Transverse colon (tissue), 4 donors: ENCODE results near the gene CDX1. TPM values are rescaled to one million over a fixed set of nuclear protein-coding genes. Genes with fewer than 3 reads are reported as not detected.

Source experiments
- DNase-seq: peaks from one replicate; pipeline ENCODE4 v3.0.0-alpha.2; 2019
- H3K27ac ChIP-seq, 4 donors: fragments of 200-600 bp; sonication (generic); 2 replicates each; pipeline ENCODE4 v1.5.1; 2016 to 2018; ENCODE audit warnings: inconsistent platforms in 4 of 4
- H3K27me3 ChIP-seq: fragments of 200-600 bp; sonication (generic); 2 replicates; pipeline ENCODE4 v1.5.1; 2017; ENCODE audit warnings: inconsistent platforms
- H3K36me3 ChIP-seq, 4 donors: fragments of 200-600 bp; sonication (generic); 2 replicates each; pipeline ENCODE4 v1.5.1; 2017 to 2019; ENCODE audit warnings: inconsistent platforms in 4 of 4
- H3K4me1 ChIP-seq, 4 donors: fragments of 200-600 bp; sonication (generic); 2 replicates each; pipeline ENCODE4 v1.5.1; 2017 to 2020; ENCODE audit warnings: inconsistent platforms in 4 of 4
- H3K4me3 ChIP-seq, 4 donors: fragments of 200-600 bp; sonication (generic); 1 replicate in 1 of 4; 2 replicates in 3 of 4; pipeline versions ENCODE4 v1.5.1 to v1.6.1; 2017 to 2019; ENCODE audit warnings: inconsistent platforms in 4 of 4
- H3K9me3 ChIP-seq, 2 donors: fragments of 200-600 bp; sonication (generic); 2 replicates each; pipeline ENCODE4 v1.5.1; 2017 to 2019; ENCODE audit warnings: inconsistent platforms in 2 of 2
- EP300 ChIP-seq: sonication (generic); formaldehyde crosslinking; IDR thresholded peaks from one replicate; pipeline ENCODE4 v1.6.1; 2017; ENCODE audit warnings: antibody characterized with exemption, low read depth
- POLR2A ChIP-seq: fragments of 450-650 bp; IDR thresholded peaks from one replicate; pipeline ENCODE4 v1.6.1; 2016; ENCODE audit warnings: antibody characterized with exemption, mild to moderate bottlenecking, moderate library complexity
- POLR2AphosphoS5 ChIP-seq, 3 donors: sonication (generic); formaldehyde crosslinking; IDR thresholded peaks; one replicate each; pipeline ENCODE4 v1.6.1; 2016; ENCODE audit warnings: antibody characterized with exemption in 3 of 3
- WGBS, 2 donors: methylation state at CpG; one replicate each; pipeline ENCODE4 v1.1.5; 2018; ENCODE audit warnings: low coverage in 1 of 2; 5-methylcytosine and 5-hydroxymethylcytosine counted together
- in situ Hi-C, 4 donors: fragments of 200-750 bp; cut with MboI; loops; one replicate each; pipeline versions ENCODE4 v1.15.0 to v1.15.1; 2017; ENCODE audit warnings: low sequenced_read_pairs in 3 of 4, low pct_ligation_motif_present in 1 of 4, low pct_unique_long_range_greater_than_20kb in 1 of 4
- intact Hi-C: fragments of 100-400 bp; cut with DNase I; formaldehyde crosslinking; loops from one replicate; pipeline ENCODE4 v1.15.1; 2023; ENCODE audit warnings: low total_unique reads
- total RNA-seq, 4 donors: library from RNA; depleted of rRNA; stranded (reverse); fragments of >200 nt; gene quantifications; one replicate each; pipeline ENCODE4 v1.1.0, GENCODE V29; 2016
- TF ChIP-seq, protein P1 (sequence below), 5 experiments: fragments of 200-600 bp in 3 of 5; fragments of 450-650 bp in 2 of 5; sonication (generic) in 3 of 5; IDR thresholded peaks; 1 replicate in 2 of 5; 2 replicates in 3 of 5; pipeline ENCODE4 v1.5.1; 2016 to 2017; ENCODE audit warnings: antibody characterized with exemption in 5 of 5, inconsistent platforms in 3 of 5, mild to moderate bottlenecking in 2 of 5, moderate library complexity in 1 of 5

The CDX1 gene
- total RNA-seq, 4 donors from 2014 or later, result 249 to 540 (median 360) TPM

DNA sequence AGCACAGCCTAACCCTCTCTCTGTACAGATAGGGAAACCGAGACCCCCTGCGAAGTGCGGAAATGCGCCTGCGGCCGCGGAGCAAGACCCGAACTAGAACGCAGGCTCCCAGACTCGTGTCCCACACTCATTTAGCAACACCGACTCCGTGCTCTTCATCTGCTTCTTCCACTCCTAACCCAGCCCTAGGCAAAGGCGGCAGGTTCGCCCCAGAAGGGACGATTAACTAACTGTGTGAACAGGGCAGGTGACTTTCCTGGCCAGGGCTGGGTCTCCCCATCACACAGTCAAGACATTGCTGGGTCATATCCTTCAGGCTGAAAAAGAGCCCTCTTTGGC is 903 bp downstream of the CDX1 start:
- H3K36me3 ChIP-seq, result peaks cover 0 to 3% (median 0%) of the 10 kb centered on the region in 4 donors
- in situ Hi-C loops, result loop anchor here in 2 of 4 donors (25.0 kb wide), 1 partner anchor 270 kb away; the partner anchor contains the start of gene RPS14 (in 2 of the 2)
- intact Hi-C loops, result no loop called here
- peaks cover 13% of the 10 kb centered on the region for H3K27me3 ChIP-seq
- H3K4me1 ChIP-seq, result peaks cover 24 to 63% (median 44%) of the 10 kb centered on the region in 4 donors
- no peak for DNase-seq
- H3K4me3 ChIP-seq, result peak overlapping the region; percentile 24 to 74 (median 64)
- TF ChIP-seq POLR2AphosphoS5 (IDR thresholded peaks at IDR 0.05), result no peak
- no peak for TF ChIP-seq EP300
- TF ChIP-seq POLR2A, result peak; percentile 22
- TF ChIP-seq, protein P1, sequence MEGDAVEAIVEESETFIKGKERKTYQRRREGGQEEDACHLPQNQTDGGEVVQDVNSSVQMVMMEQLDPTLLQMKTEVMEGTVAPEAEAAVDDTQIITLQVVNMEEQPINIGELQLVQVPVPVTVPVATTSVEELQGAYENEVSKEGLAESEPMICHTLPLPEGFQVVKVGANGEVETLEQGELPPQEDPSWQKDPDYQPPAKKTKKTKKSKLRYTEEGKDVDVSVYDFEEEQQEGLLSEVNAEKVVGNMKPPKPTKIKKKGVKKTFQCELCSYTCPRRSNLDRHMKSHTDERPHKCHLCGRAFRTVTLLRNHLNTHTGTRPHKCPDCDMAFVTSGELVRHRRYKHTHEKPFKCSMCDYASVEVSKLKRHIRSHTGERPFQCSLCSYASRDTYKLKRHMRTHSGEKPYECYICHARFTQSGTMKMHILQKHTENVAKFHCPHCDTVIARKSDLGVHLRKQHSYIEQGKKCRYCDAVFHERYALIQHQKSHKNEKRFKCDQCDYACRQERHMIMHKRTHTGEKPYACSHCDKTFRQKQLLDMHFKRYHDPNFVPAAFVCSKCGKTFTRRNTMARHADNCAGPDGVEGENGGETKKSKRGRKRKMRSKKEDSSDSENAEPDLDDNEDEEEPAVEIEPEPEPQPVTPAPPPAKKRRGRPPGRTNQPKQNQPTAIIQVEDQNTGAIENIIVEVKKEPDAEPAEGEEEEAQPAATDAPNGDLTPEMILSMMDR (IDR thresholded peaks at IDR 0.05), result no peak
- WGBS, 2 donors, result 67% methylated on average over 15 of the region's 15 CpGs; no CpG with 5 or more reads in 1 of the 2 donors
- peak overlapping the region; percentile 85 to 96 (median 91) for H3K27ac ChIP-seq
- no peaks in the 10 kb centered on the region for H3K9me3 ChIP-seq

DNA sequence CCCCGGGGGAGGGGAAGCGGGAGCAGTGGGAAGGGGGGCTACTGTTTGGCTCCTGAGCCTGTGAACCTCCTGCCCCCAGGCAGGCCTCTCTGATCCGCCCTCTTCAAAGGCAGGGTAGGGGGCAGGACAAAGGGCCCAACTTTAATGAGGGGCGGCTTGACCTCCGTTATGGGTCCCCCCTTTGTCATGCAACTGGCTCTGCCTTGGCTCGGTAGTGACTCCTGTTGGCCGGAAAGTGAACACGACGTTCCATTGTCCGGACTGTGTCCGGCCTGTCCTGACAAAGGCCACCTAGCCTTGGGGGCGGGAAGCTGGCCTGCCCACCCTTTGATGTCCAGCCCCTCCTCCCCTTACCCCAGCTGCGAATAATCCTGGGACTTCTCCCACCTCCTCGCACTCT is 1.3 kb downstream of the CDX1 start:
- Histone ChIP-seq H3K27ac (peak overlapping the region; percentile 85 to 96 (median 91)), H3K36me3 (peaks cover 0 to 3% (median 0%) of the 10 kb centered on the region in 4 donors), H3K27me3 (peaks cover 13% of the 10 kb centered on the region), H3K9me3 (no peaks in the 10 kb centered on the region), H3K4me1 (peaks cover 24 to 63% (median 45%) of the 10 kb centered on the region in 4 donors), H3K4me3 (peak overlapping the region; percentile 24 to 74 (median 64))
- 8 to 55% methylated on average over 2 to 14 of the region's 14 CpGs for WGBS, 2 donors
- intact Hi-C loops, result no loop called here
- peak; percentile 59 for DNase-seq
- TF ChIP-seq EP300, result no peak
- TF ChIP-seq, protein P1 (IDR thresholded peaks at IDR 0.05), result peak; percentile 38 to 76 (median 53)
- in situ Hi-C loops, result loop anchor here in 2 of 4 donors (25.0 kb wide), 1 partner anchor 269 kb away; the partner anchor contains the start of gene RPS14 (in 2 of the 2)

DNA sequence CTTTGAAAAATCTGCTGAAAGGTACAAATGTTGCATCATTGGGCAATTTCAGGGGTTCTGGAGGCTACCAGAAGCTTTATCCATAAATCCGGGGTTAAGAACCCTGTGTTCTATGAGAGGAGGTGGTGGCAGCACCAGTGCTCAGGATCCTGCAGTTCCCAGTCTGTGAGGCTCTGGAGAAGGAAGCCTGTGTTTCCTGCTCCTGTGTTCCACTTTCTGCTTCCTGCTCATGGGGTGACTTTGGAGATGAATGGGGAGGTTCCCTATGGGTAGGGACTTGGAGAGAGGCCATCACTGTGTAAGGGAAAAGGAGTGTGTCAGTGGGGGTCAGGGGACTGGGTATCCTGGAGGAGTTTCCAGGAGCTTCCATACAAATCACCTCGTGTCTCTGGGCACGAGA is 2.3 kb downstream of the CDX1 start:
- H3K27me3 ChIP-seq, result peaks cover 13% of the 10 kb centered on the region
- peak overlapping the region; percentile 85 to 96 (median 91) for H3K27ac ChIP-seq
- in situ Hi-C loops, result loop anchor here in 2 of 4 donors (25.0 kb wide), 1 partner anchor 268 kb away; the partner anchor contains the start of gene RPS14 (in 2 of the 2)
- WGBS, 2 donors, result 44% methylated on average over 3 of the region's 3 CpGs; no CpG with 5 or more reads in 1 of the 2 donors
- DNase-seq, result no peak
- peaks cover 17 to 63% (median 44%) of the 10 kb centered on the region in 4 donors for H3K4me1 ChIP-seq
- H3K4me3 ChIP-seq, result peak overlapping the region in 3 of 4 donors; percentile 61 to 74 (median 66)
- peaks cover 0 to 3% (median 0%) of the 10 kb centered on the region in 4 donors for H3K36me3 ChIP-seq
- intact Hi-C loops, result no loop called here
- no peaks in the 10 kb centered on the region for H3K9me3 ChIP-seq
- TF ChIP-seq POLR2AphosphoS5 (IDR thresholded peaks at IDR 0.05) (peak; percentile 26 to 45 (median 43)), EP300 (no peak), POLR2A (peak; percentile 53)

DNA sequence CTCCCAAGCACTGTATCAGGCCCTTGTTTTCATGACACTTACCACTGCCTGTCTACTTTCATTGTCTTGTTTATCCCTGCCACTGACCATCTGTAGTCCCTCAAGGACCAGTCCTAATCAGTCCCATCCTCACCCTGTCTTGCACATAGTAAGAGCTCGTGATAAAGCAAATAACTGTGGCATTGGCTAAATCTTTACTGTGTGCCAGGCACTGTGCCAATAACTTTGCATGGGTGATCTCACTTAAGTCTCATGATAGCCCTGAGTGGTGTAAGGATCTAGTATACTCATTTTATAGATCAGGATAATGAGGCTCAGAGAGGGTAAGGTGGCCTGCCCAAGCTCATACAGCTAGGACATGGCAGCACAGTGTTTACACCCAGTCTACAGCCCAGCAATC is 5.6 kb downstream of the CDX1 start:
- Histone ChIP-seq H3K4me1 (peaks cover 13 to 66% (median 44%) of the 10 kb centered on the region in 4 donors), H3K36me3 (peaks cover 0 to 3% (median 0%) of the 10 kb centered on the region in 4 donors), H3K4me3 (no peak overlapping the region), H3K9me3 (no peaks in the 10 kb centered on the region), H3K27me3 (peaks cover 8% of the 10 kb centered on the region), H3K27ac (peak overlapping the region; percentile 10 to 62 (median 50))
- in situ Hi-C loops, result loop anchor here in 2 of 4 donors (25.0 kb wide), 1 partner anchor 265 kb away; the partner anchor contains the start of gene RPS14 (in 2 of the 2)
- intact Hi-C loops, result no loop called here
- no peak for TF ChIP-seq POLR2AphosphoS5 (IDR thresholded peaks at IDR 0.05)
- TF ChIP-seq POLR2A, result no peak
- TF ChIP-seq, protein P1 (IDR thresholded peaks at IDR 0.05), result no peak
- TF ChIP-seq EP300, result no peak
- WGBS, 2 donors, result 32% methylated on average over 1 of the region's 1 CpG; no CpG with 5 or more reads in 1 of the 2 donors
- no peak for DNase-seq
